T-cell (primary cell): ENCODE measurements around the gene MTMR3. TPM values are rescaled to one million over a fixed set of nuclear protein-coding genes. Genes with fewer than 3 reads are reported as not detected.

ENCODE experiments used
- ATAC-seq, 4 experiments: fragments of 200-7000 bp in 3 of 4; fragments of 150-1000 bp in 1 of 4; cut with Tn5 transposase; replicated peaks in 1 of 4; 1 replicate in 3 of 4; 2 replicates in 1 of 4; pipeline ENCODE4 v1.10.0; 2021; ENCODE audit warnings: moderate library complexity in 3 of 4, mild to moderate bottlenecking in 2 of 4, moderate number of reproducible peaks in 1 of 4
- CTCF ChIA-PET, 2 donors: fragments of 300-600 bp; sonication (Branson Sonifier 250); formaldehyde crosslinking; loops; one replicate each; lab custom pipeline; 2022; ENCODE audit warnings: antibody characterized with exemption in 2 of 2; lab: Charles Lee
- POLR2A ChIA-PET, 2 donors: fragments of 300-600 bp; sonication (Branson Sonifier 250); formaldehyde crosslinking; loops; one replicate each; lab custom pipeline; 2022; ENCODE audit warnings: antibody characterized with exemption in 2 of 2; lab: Charles Lee
- DNase-seq, 35 experiments: peaks; one replicate each; pipeline versions ENCODE4 v3.0.0 to v3.0.0-alpha.2; 2013 to 2023
- H3K27ac ChIP-seq: one replicate; pipeline ENCODE4 v1.5.1; 2013; ENCODE audit warnings: low read length
- H3K27me3 ChIP-seq, 2 experiments: replicated peaks in 1 of 2; 1 replicate in 1 of 2; 2 replicates in 1 of 2; pipeline versions ENCODE4 v1.6.1 to v1.7.0; 2013; ENCODE audit warnings: low read length in 1 of 2, mixed read lengths in 1 of 2; ENCODE audit not compliant: control insufficient read depth in 2 of 2, insufficient read depth in 2 of 2; ENCODE audit errors: extremely low read depth in 1 of 2
- H3K36me3 ChIP-seq, 2 donors: 1 replicate in 1 of 2; 2 replicates in 1 of 2; pipeline versions ENCODE4 v1.6.1 to v1.7.0; 2013; ENCODE audit warnings: low read length in 1 of 2; ENCODE audit not compliant: control insufficient read depth in 2 of 2, insufficient read depth in 1 of 2; ENCODE audit errors: extremely low read depth in 1 of 2
- H3K4me1 ChIP-seq, 2 experiments: 1 replicate in 1 of 2; 2 replicates in 1 of 2; pipeline versions ENCODE4 v1.6.1 to v1.7.0; 2013; ENCODE audit warnings: low read length in 2 of 2, mixed read lengths in 1 of 2; ENCODE audit not compliant: insufficient read depth in 2 of 2, control insufficient read depth in 1 of 2; ENCODE audit errors: extremely low read depth in 1 of 2
- H3K4me3 ChIP-seq, 2 donors: 1 replicate in 1 of 2; 2 replicates in 1 of 2; pipeline versions ENCODE4 v1.5.1 to v1.7.0; 2013; ENCODE audit warnings: mild to moderate bottlenecking in 2 of 2, low read length in 1 of 2, moderate library complexity in 1 of 2; ENCODE audit not compliant: control insufficient read depth in 1 of 2; ENCODE audit errors: extremely low read depth in 1 of 2
- H3K9me3 ChIP-seq: 2 replicates; pipeline ENCODE4 v1.7.0; 2013
- H3K27ac Mint-ChIP-seq, 2 donors: one replicate each; pipeline ENCODE4 v1.8.0; 2020 to 2021; ENCODE audit warnings: mild to moderate bottlenecking in 2 of 2, mixed read lengths in 2 of 2
- H3K27me3 Mint-ChIP-seq, 2 donors: one replicate each; pipeline ENCODE4 v1.8.0; 2021 to 2022; ENCODE audit warnings: mixed read lengths in 2 of 2
- H3K36me3 Mint-ChIP-seq: one replicate; pipeline ENCODE4 v1.8.0; 2021; ENCODE audit warnings: mixed read lengths
- H3K4me1 Mint-ChIP-seq, 3 donors: one replicate each; pipeline ENCODE4 v1.8.0; 2020 to 2022; ENCODE audit warnings: mixed read lengths in 3 of 3, mild to moderate bottlenecking in 1 of 3
- H3K4me3 Mint-ChIP-seq, 3 donors: one replicate each; pipeline ENCODE4 v1.8.0; 2020 to 2022; ENCODE audit warnings: mild to moderate bottlenecking in 3 of 3, mixed read lengths in 3 of 3, moderate library complexity in 3 of 3
- H3K9me3 Mint-ChIP-seq, 3 donors: one replicate each; pipeline ENCODE4 v1.8.0; 2020 to 2022; ENCODE audit warnings: mixed read lengths in 3 of 3
- WGBS: methylation state at CpG from one replicate; pipeline ENCODE4 v1.1.5; 2013; ENCODE audit warnings: missing lambda C conversion rate; ENCODE audit not compliant: insufficient coverage; 5-methylcytosine and 5-hydroxymethylcytosine counted together
- total RNA-seq, 35 experiments: library from RNA in 6 of 35; stranded (reverse) in 6 of 35; fragments of 120-200 nt in 1 of 35; gene quantifications; one replicate each; pipeline versions ENCODE4 v1.2.1 to v1.2.4 and lab custom pipeline; 2013 to 2026

Gene MTMR3
- total RNA-seq, 5 donors from 2014 or later (not counting 1 experiment from before 2014, with no cell fraction given): 49.2 to 62.7 (median 57.1) TPM

DNA sequence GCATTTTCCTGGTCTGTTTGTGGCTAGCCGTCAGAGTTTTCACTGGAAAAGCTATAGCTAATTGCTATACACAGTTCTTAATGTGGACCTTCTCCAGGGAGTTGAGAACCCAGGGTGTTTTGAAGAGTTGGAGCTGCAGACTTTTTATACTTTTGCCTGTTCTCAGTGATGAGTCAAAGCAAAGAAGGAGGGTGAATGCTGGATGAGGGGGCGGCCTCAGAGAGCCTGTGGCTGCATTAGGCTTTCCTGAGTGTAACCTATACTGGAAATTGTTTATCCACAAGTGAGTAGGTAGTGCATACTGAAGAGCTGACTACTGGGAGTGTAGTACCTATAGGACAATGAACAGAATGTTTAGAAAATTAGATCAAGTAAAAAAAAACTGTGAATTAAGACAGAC lies 117.6 kb downstream of the MTMR3 start:
- Mint-ChIP-seq H3K9me3 (no peaks in the 10 kb centered on the region), H3K36me3 (peaks cover 22% of the 10 kb centered on the region), H3K4me3 (no peak overlapping the region), H3K27ac (peak overlapping the region in 1 of 2 donors; percentile 16), H3K4me1 (peaks cover 0 to 3% (median 0%) of the 10 kb centered on the region in 3 donors), H3K27me3 (no peaks in the 10 kb centered on the region)
- Histone ChIP-seq H3K27me3 (no peaks in the 10 kb centered on the region), H3K4me3 (no peak overlapping the region), H3K36me3 (peaks cover 5 to 38% of the 10 kb centered on the region in 2 donors), H3K27ac (no peak overlapping the region), H3K4me1 (no peaks in the 10 kb centered on the region), H3K9me3 (no peaks in the 10 kb centered on the region)
- ATAC-seq: no peak
- ChIA-PET CTCF (no interaction called here), POLR2A (interaction anchor here in 1 of 2 donors (0.6 kb wide), 1 partner anchor 398 kb away, joined by 3 read pairs; no protein-coding TSS in a partner anchor)
- no peak for DNase-seq
- no CpG with 5 or more reads among the region's 2 CpGs for WGBS

DNA sequence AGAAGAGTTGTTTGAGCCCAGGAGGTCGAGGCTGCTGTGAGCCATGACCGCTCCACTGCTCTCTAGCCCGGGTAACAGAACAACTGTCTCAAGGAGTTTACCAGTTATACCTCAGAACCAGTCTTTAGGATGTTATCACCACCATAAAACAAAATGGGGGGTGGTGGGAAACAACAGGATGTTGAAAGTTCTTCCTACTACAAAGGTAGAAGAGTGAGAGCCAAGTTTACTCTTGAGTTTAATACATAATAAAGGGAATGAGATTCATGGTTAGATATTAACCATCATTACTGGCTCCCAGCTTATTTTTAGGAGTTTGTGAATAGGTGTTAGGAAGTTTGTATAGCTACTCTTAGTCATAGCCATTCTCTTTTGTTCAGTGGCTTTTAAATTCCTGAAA lies 118.5 kb downstream of the MTMR3 start:
- ChIA-PET CTCF (interaction anchor here (0.5 to 0.6 kb wide), 3 partner anchors 38 to 402 kb away, joined by 3 to 5 read pairs (median 3); no protein-coding TSS in a partner anchor), POLR2A (interaction anchor here in 1 of 2 donors (0.5 kb wide), 1 partner anchor 187 kb away, joined by 5 read pairs; no protein-coding TSS in a partner anchor)
- ATAC-seq: no peak
- WGBS: no CpG with 5 or more reads among the region's 3 CpGs
- H3K9me3 ChIP-seq: no peaks in the 10 kb centered on the region
- no peak for DNase-seq
- no peak overlapping the region for H3K27ac ChIP-seq
- H3K27ac Mint-ChIP-seq: no peak overlapping the region
- H3K36me3 ChIP-seq: peaks cover 5 to 39% of the 10 kb centered on the region in 2 donors
- H3K36me3 Mint-ChIP-seq: peaks cover 22% of the 10 kb centered on the region
- no peaks in the 10 kb centered on the region for H3K4me1 ChIP-seq
- H3K4me3 Mint-ChIP-seq: no peak overlapping the region
- H3K27me3 Mint-ChIP-seq: no peaks in the 10 kb centered on the region
- H3K9me3 Mint-ChIP-seq: no peaks in the 10 kb centered on the region
- H3K4me1 Mint-ChIP-seq: peaks cover 0 to 3% (median 0%) of the 10 kb centered on the region in 3 donors
- no peaks in the 10 kb centered on the region for H3K27me3 ChIP-seq
- no peak overlapping the region for H3K4me3 ChIP-seq

DNA sequence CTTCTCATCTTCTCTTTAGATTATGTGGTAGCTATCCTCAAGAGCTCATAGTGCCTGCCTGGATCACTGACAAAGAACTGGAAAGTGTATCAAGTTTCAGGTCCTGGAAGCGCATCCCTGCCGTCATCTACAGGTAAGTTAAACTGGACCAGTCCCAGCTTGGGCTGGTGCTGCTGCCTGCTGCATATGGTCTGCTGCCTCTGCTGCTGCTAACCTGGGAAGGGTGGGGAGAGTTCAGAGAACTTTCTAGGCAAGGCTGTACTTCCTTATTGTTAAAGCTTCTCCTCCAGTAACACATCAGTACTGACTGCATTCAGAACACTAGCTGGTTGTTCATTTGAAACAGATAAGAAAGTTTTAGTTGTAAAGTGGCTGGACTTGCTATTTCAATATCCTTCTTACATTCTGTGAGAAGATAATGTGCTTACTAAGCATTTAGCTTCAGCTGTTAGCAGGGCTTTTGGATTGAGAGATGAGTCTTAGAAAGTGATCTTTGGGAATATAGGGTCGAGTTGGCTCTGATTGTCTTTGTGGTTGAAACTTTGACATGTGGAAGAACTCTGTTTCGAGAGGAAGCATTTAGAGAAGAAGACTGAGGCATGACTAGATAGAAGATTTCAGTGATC lies 120.0 kb downstream of the MTMR3 start:
- ATAC-seq (no peak), DNase-seq (no peak)
- H3K27ac Mint-ChIP-seq: peak overlapping the region; percentile 13 to 39
- H3K9me3 Mint-ChIP-seq: no peaks in the 10 kb centered on the region
- H3K4me1 Mint-ChIP-seq: peaks cover 0 to 5% (median 3%) of the 10 kb centered on the region in 3 donors
- H3K36me3 Mint-ChIP-seq: peaks cover 31% of the 10 kb centered on the region
- H3K27me3 Mint-ChIP-seq: no peaks in the 10 kb centered on the region
- Histone ChIP-seq H3K4me1 (no peaks in the 10 kb centered on the region), H3K27me3 (no peaks in the 10 kb centered on the region), H3K9me3 (no peaks in the 10 kb centered on the region), H3K4me3 (no peak overlapping the region), H3K36me3 (peaks cover 5 to 53% of the 10 kb centered on the region in 2 donors), H3K27ac (no peak overlapping the region)
- WGBS: 71% methylated on average over 4 of the region's 4 CpGs
- H3K4me3 Mint-ChIP-seq: no peak overlapping the region
- CTCF ChIA-PET: interaction anchor here (0.6 to 1.4 kb wide), 4 partner anchors 74 to 402 kb away, joined by 3 to 4 read pairs (median 3); no protein-coding TSS in a partner anchor
- POLR2A ChIA-PET: no interaction called here

DNA sequence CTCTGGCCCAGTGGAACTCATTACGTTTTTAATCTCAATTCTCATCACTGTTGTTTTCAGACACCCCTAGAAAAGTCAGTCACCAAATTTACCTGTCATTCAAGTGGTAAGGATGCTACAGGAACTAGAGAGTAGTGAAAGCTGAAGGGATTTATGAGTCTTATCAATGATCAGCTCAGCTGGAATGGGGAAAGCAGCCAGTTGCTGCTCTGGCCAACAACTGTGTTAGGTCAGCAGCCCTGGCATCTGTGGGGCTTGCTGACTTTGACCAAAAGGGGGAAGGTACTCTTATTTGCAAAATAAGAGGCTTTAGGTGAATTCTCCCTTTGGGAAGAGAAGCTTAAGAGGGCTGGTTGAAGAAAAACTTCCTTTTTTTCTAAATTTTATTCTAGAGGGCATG lies 121.1 kb downstream of the MTMR3 start:
- DNase-seq (no peak), ATAC-seq (no peak)
- Histone ChIP-seq H3K27ac (no peak overlapping the region), H3K4me3 (no peak overlapping the region), H3K9me3 (no peaks in the 10 kb centered on the region), H3K27me3 (no peaks in the 10 kb centered on the region), H3K36me3 (peaks cover 5 to 57% of the 10 kb centered on the region in 2 donors), H3K4me1 (no peaks in the 10 kb centered on the region)
- H3K27me3 Mint-ChIP-seq: no peaks in the 10 kb centered on the region
- no peaks in the 10 kb centered on the region for H3K9me3 Mint-ChIP-seq
- WGBS: no CpG with 5 or more reads among the region's 1 CpG
- peaks cover 4 to 8% (median 6%) of the 10 kb centered on the region in 3 donors for H3K4me1 Mint-ChIP-seq
- peaks cover 31% of the 10 kb centered on the region for H3K36me3 Mint-ChIP-seq
- H3K4me3 Mint-ChIP-seq: no peak overlapping the region
- ChIA-PET POLR2A (no interaction called here), CTCF (interaction anchor here in 1 of 2 donors (1.4 to 2.1 kb wide), 2 partner anchors 314 to 368 kb away, joined by 3 to 10 read pairs; no protein-coding TSS in a partner anchor)
- H3K27ac Mint-ChIP-seq: peak overlapping the region in 1 of 2 donors; percentile 36

DNA sequence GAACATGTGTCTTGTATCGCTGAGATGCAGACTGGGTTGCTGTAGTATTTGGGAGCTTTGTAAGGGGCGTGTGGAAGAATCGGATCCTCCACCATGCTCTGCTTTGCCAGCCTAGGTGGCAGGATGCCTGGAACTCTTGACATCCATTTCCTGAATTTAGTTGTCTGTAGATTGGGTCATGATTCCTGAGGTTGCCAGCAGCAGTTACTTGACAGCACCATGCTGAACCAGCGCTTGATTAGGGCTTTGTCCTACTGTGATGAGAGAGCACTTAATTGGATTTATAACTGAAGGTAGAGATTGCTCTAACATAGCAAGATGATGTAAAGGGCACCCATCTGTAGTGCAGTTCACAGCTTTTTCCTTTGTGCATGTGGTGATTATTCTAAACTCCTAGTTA lies 121.7 kb downstream of the MTMR3 start:
- POLR2A ChIA-PET: interaction anchor here in 1 of 2 donors (0.6 kb wide), 1 partner anchor 171 kb away, joined by 9 read pairs; no protein-coding TSS in a partner anchor

DNA sequence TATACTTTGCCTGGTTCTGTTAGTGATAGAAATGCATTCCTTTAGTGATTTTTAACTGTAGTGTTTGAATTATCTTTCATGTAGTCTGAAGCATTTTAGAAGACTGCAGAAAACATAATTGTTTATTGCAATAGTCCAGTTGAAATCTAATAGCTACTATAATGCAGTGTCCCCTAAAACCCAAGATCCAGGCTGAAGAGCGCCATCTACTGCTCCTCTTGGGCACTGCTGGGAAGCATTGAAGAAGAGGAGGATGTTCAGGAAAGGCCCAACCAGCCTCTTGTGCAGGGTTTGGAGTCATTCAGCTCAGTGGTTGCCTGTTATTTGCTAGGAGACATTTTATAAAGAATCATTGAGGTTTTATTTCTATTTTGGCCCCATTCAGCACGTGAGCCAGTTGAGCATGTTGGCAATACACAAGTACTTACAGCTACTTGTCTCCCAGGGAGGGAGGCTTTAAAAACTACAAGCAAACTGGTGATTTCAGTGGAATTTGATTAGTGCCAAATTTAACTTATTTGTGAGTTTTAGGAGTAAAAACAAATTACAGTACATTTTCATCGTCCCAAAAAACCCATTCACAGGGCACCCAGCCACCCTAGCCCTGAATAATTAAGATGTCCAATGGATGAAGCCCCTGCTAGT lies 122.4 kb downstream of the MTMR3 start:
- POLR2A ChIA-PET: interaction anchor here in 1 of 2 donors (0.6 kb wide), 1 partner anchor 172 kb away, joined by 9 read pairs; no protein-coding TSS in a partner anchor

More for the DNA sequence above, 121.7 kb downstream of the MTMR3 start:
- ATAC-seq (no peak), DNase-seq (no peak)
- H3K4me3 ChIP-seq: no peak overlapping the region
- peak overlapping the region; percentile 1 to 66 for H3K27ac Mint-ChIP-seq
- H3K27me3 ChIP-seq: no peaks in the 10 kb centered on the region
- peaks cover 4 to 8% (median 6%) of the 10 kb centered on the region in 3 donors for H3K4me1 Mint-ChIP-seq
- 83% methylated on average over 3 of the region's 4 CpGs for WGBS
- H3K4me3 Mint-ChIP-seq: no peak overlapping the region
- no peaks in the 10 kb centered on the region for H3K9me3 ChIP-seq
- H3K27me3 Mint-ChIP-seq: no peaks in the 10 kb centered on the region
- H3K9me3 Mint-ChIP-seq: no peaks in the 10 kb centered on the region
- H3K36me3 Mint-ChIP-seq: peaks cover 34% of the 10 kb centered on the region
- peaks cover 5 to 61% of the 10 kb centered on the region in 2 donors for H3K36me3 ChIP-seq
- H3K4me1 ChIP-seq: no peaks in the 10 kb centered on the region
- H3K27ac ChIP-seq: no peak overlapping the region
- CTCF ChIA-PET: interaction anchor here (0.5 to 2.1 kb wide), 9 partner anchors 9 to 512 kb away, joined by 3 to 10 read pairs (median 4); partner anchors contain the start of gene ASCC2 (in 1 of the 2)

More for the DNA sequence above, 122.4 kb downstream of the MTMR3 start:
- Histone ChIP-seq H3K9me3 (no peaks in the 10 kb centered on the region), H3K4me3 (no peak overlapping the region), H3K27me3 (no peaks in the 10 kb centered on the region), H3K4me1 (no peaks in the 10 kb centered on the region), H3K27ac (no peak overlapping the region), H3K36me3 (peaks cover 5 to 68% of the 10 kb centered on the region in 2 donors)
- H3K4me1 Mint-ChIP-seq: peaks cover 4 to 8% (median 6%) of the 10 kb centered on the region in 3 donors
- CTCF ChIA-PET: interaction anchor here (0.5 to 2.1 kb wide), 11 partner anchors 10 to 511 kb away, joined by 3 to 10 read pairs (median 4); partner anchors contain the start of gene ASCC2 (in 1 of the 2)
- ATAC-seq: peak; percentile 64 to 68 (median 67)
- no CpG with 5 or more reads among the region's 3 CpGs for WGBS
- no peaks in the 10 kb centered on the region for H3K9me3 Mint-ChIP-seq
- no peaks in the 10 kb centered on the region for H3K27me3 Mint-ChIP-seq
- H3K27ac Mint-ChIP-seq: no peak overlapping the region
- no peak overlapping the region for H3K4me3 Mint-ChIP-seq
- peak in 32 of 35 experiments; percentile 9 to 74 (median 46) for DNase-seq
- H3K36me3 Mint-ChIP-seq: peaks cover 40% of the 10 kb centered on the region
